H1 (cell line): Measurements from ENCODE around the gene CSF2RB. TPM values are rescaled to one million over a fixed set of nuclear protein-coding genes. Genes with fewer than 3 reads are reported as not detected.

Experiments used
- CTCF ChIA-PET: fragments of 300-600 bp; sonication (Branson Sonifier 250); formaldehyde crosslinking; loops from one replicate; lab custom pipeline; 2021; ENCODE audit not compliant: partially characterized antibody; lab: Charles Lee
- POLR2A ChIA-PET: fragments of 300-600 bp; sonication (Branson Sonifier 250); formaldehyde crosslinking; loops from one replicate; lab custom pipeline; 2021; ENCODE audit warnings: inconsistent platforms; ENCODE audit not compliant: partially characterized antibody; lab: Charles Lee
- DNase-seq, 2 experiments: peaks; one replicate each; pipeline versions ENCODE4 v3.0.0 to v3.0.0-alpha.2; 2010 to 2022; ENCODE audit warnings: low spot score in 2 of 2, low read depth in 1 of 2, mixed read lengths in 1 of 2
- FAIRE-seq: peaks from 2 replicates; lab custom pipeline; 2011; peaks lifted over from hg19 to GRCh38; lab: Jason Lieb, UNC
- H2AFZ ChIP-seq: 2 replicates; pipeline ENCODE4 v1.8.1; 2012; ENCODE audit warnings: low read length, inconsistent platforms
- H2AK5ac ChIP-seq: 2 replicates; pipeline ENCODE4 v1.6.1; 2013; ENCODE audit warnings: low read depth, low read length
- H2BK120ac ChIP-seq: replicated peaks from 2 replicates; pipeline ENCODE3; 2013; ENCODE audit warnings: low read depth, low read length, inconsistent platforms
- H2BK12ac ChIP-seq: 2 replicates; pipeline ENCODE4 v1.6.1; 2013; ENCODE audit warnings: low read depth, low read length
- H2BK15ac ChIP-seq: 2 replicates; pipeline ENCODE4 v1.6.1; 2013; ENCODE audit warnings: low read length
- H2BK20ac ChIP-seq: 2 replicates; pipeline ENCODE4 v1.6.1; 2013; ENCODE audit warnings: low read length
- H2BK5ac ChIP-seq: 2 replicates; pipeline ENCODE4 v1.6.1; 2013; ENCODE audit warnings: low read depth, low read length
- H3K14ac ChIP-seq: 2 replicates; pipeline ENCODE4 v1.6.1; 2013; ENCODE audit warnings: inconsistent platforms; ENCODE audit not compliant: insufficient read length
- H3K18ac ChIP-seq: 2 replicates; pipeline ENCODE4 v1.6.1; 2013; ENCODE audit warnings: low read length; ENCODE audit errors: extremely low read depth
- H3K23ac ChIP-seq: 2 replicates; pipeline ENCODE4 v1.6.1; 2013; ENCODE audit warnings: inconsistent platforms; ENCODE audit not compliant: insufficient read length
- H3K23me2 ChIP-seq: 2 replicates; pipeline ENCODE4 v1.6.1; 2013; ENCODE audit warnings: low read depth, low read length
- H3K27ac ChIP-seq: 2 replicates; pipeline ENCODE4 v1.6.1; 2011; ENCODE audit warnings: low read depth, low read length, inconsistent platforms
- H3K27me3 ChIP-seq, 4 experiments: replicated peaks in 1 of 4; 1 replicate in 1 of 4; 2 replicates in 3 of 4; pipeline versions ENCODE4 v1.6.1 to v1.8.1; 2011 to 2013; ENCODE audit warnings: low read length in 3 of 4, mild to moderate bottlenecking in 3 of 4, inconsistent platforms in 2 of 4, mixed read lengths in 2 of 4, moderate library complexity in 1 of 4; ENCODE audit not compliant: control insufficient read depth in 3 of 4, insufficient read depth in 3 of 4; ENCODE audit errors: extremely low read depth in 1 of 4
- H3K36me3 ChIP-seq, 4 experiments: 2 replicates each; pipeline versions ENCODE4 v1.6.1 to v1.8.1; 2011 to 2013; ENCODE audit warnings: mild to moderate bottlenecking in 4 of 4, low read length in 3 of 4, moderate library complexity in 2 of 4, control low read depth in 1 of 4, inconsistent platforms in 1 of 4; ENCODE audit not compliant: insufficient read depth in 4 of 4, control insufficient read depth in 2 of 4
- H3K4ac ChIP-seq: replicated peaks from 2 replicates; pipeline ENCODE3; 2013; ENCODE audit warnings: low read length, low read depth, mixed read lengths, inconsistent platforms; ENCODE audit not compliant: insufficient read length
- H3K4me1 ChIP-seq, 4 experiments: replicated peaks in 1 of 4; 1 replicate in 1 of 4; 2 replicates in 3 of 4; pipeline versions ENCODE4 v1.6.1 to v1.8.1; 2011 to 2013; ENCODE audit warnings: low read length in 3 of 4, inconsistent platforms in 2 of 4, mixed read lengths in 1 of 4; ENCODE audit not compliant: insufficient read depth in 4 of 4, control insufficient read depth in 3 of 4
- H3K4me2 ChIP-seq, 2 experiments: 2 replicates each; pipeline versions ENCODE4 v1.6.1 to v1.8.1; 2011 to 2013; ENCODE audit warnings: low read depth in 2 of 2, low read length in 2 of 2, control low read depth in 1 of 2, inconsistent platforms in 1 of 2, mild to moderate bottlenecking in 1 of 2; ENCODE audit not compliant: insufficient read depth in 1 of 2
- H3K4me3 ChIP-seq, 4 experiments: fragments of 200-600, 300-600 bp in 1 of 4; sonication (generic), shearing (Covaris generic), sonication (Bioruptor Twin) in 1 of 4; 2 replicates each; pipeline versions ENCODE4 v1.5.1 to v1.8.1; 2011 to 2016; ENCODE audit warnings: low read length in 4 of 4, low read depth in 3 of 4, control low read depth in 2 of 4, inconsistent platforms in 2 of 4, mild to moderate bottlenecking in 2 of 4, mixed read lengths in 1 of 4, moderate library complexity in 1 of 4; ENCODE audit not compliant: insufficient read depth in 2 of 4; ENCODE audit errors: extremely low read depth in 1 of 4
- H3K56ac ChIP-seq: replicated peaks from 2 replicates; pipeline ENCODE3; 2013; ENCODE audit warnings: low read depth, mild to moderate bottlenecking, mixed read lengths, low read length, inconsistent platforms; ENCODE audit not compliant: insufficient read length
- H3K79me1 ChIP-seq: 2 replicates; pipeline ENCODE4 v1.6.1; 2013; ENCODE audit warnings: low read depth, low read length, control low read depth
- H3K79me2 ChIP-seq, 2 experiments: 2 replicates each; pipeline versions ENCODE4 v1.6.1 to v1.8.1; 2012 to 2013; ENCODE audit warnings: low read length in 2 of 2, mild to moderate bottlenecking in 2 of 2, inconsistent platforms in 1 of 2; ENCODE audit not compliant: insufficient read depth in 2 of 2, control insufficient read depth in 1 of 2
- H3K9ac ChIP-seq, 4 experiments: replicated peaks in 1 of 4; 1 replicate in 1 of 4; 2 replicates in 3 of 4; pipeline versions ENCODE4 v1.6.1 to v1.8.1; 2011 to 2013; ENCODE audit warnings: low read depth in 3 of 4, low read length in 3 of 4, control low read depth in 2 of 4, mild to moderate bottlenecking in 2 of 4, moderate library complexity in 2 of 4, inconsistent platforms in 1 of 4; ENCODE audit errors: extremely low read depth in 1 of 4
- H3K9me3 ChIP-seq, 2 experiments: 2 replicates each; pipeline versions ENCODE4 v1.6.1 to v1.8.1; 2012 to 2013; ENCODE audit warnings: mild to moderate bottlenecking in 2 of 2, moderate library complexity in 2 of 2, control low read depth in 1 of 2, inconsistent platforms in 1 of 2, low read depth in 1 of 2, low read length in 1 of 2, mixed read lengths in 1 of 2; ENCODE audit not compliant: insufficient read depth in 2 of 2
- H4K20me1 ChIP-seq, 2 experiments: replicated peaks in 1 of 2; 2 replicates each; pipeline versions ENCODE3 to v1.8.1; 2011 to 2013; ENCODE audit warnings: inconsistent platforms in 2 of 2, low read length in 2 of 2, mild to moderate bottlenecking in 1 of 2; ENCODE audit not compliant: insufficient read depth in 2 of 2, control insufficient read depth in 1 of 2
- H4K5ac ChIP-seq: 2 replicates; pipeline ENCODE4 v1.6.1; 2013; ENCODE audit warnings: low read length, low read depth, mixed read lengths, inconsistent platforms; ENCODE audit not compliant: insufficient read length
- H4K8ac ChIP-seq: 2 replicates; pipeline ENCODE4 v1.8.0; 2013; ENCODE audit warnings: mild to moderate bottlenecking, moderate library complexity, low read length, inconsistent platforms; ENCODE audit not compliant: insufficient read depth; ENCODE audit errors: extremely low read depth
- H4K91ac ChIP-seq: replicated peaks from 2 replicates; pipeline ENCODE3; 2013; ENCODE audit warnings: low read length, mixed read lengths, inconsistent platforms; ENCODE audit not compliant: insufficient read length
- ASH2L ChIP-seq: fragments of 200-600, 300-600 bp; sonication (generic); IDR thresholded peaks from one replicate; pipeline ENCODE4 v1.7.1; 2017; ENCODE audit warnings: low read length
- ATF2 ChIP-seq: IDR thresholded peaks from 2 replicates; pipeline ENCODE4 v1.6.1; 2012; ENCODE audit warnings: low read length, inconsistent platforms
- FOSL1 ChIP-seq: IDR thresholded peaks from 2 replicates; pipeline ENCODE4 v1.6.1; 2011; ENCODE audit warnings: mild to moderate bottlenecking, low read depth, low read length, moderate library complexity; ENCODE audit not compliant: insufficient read depth
- MAX ChIP-seq: IDR thresholded peaks from 2 replicates; pipeline ENCODE4 v1.6.1; 2012; ENCODE audit warnings: inconsistent platforms
- RBBP5 ChIP-seq: IDR thresholded peaks from 2 replicates; pipeline ENCODE4 v1.7.1; 2012; ENCODE audit warnings: low read depth, mild to moderate bottlenecking, inconsistent platforms, low read length, moderate library complexity, borderline replicate concordance
- SIN3A ChIP-seq, 2 experiments: IDR thresholded peaks in 1 of 2; conservative IDR thresholded peaks in 1 of 2; 2 replicates each; pipeline ENCODE4 v1.6.1; 2011 to 2012; ENCODE audit warnings: low read length in 2 of 2, improper control_type of control experiment in 1 of 2, low read depth in 1 of 2, mild to moderate bottlenecking in 1 of 2
- SRF ChIP-seq: IDR thresholded peaks from 2 replicates; pipeline ENCODE4 v1.6.1; 2011; ENCODE audit warnings: mild to moderate bottlenecking, low read depth, low read length, moderate library complexity
- TCF12 ChIP-seq: IDR thresholded peaks from 2 replicates; pipeline ENCODE4 v1.6.1; 2011; ENCODE audit warnings: low read depth, mild to moderate bottlenecking, low read length
- YY1 ChIP-seq: IDR thresholded peaks from 2 replicates; pipeline ENCODE4 v1.6.1; 2011; ENCODE audit warnings: low read depth, mild to moderate bottlenecking, low read length
- WGBS, 2 experiments: shearing (Covaris generic) in 1 of 2; methylation state at CpG; one replicate each; pipeline versions ENCODE4 v1.1.6 to v1.1.7; 2013 to 2015; ENCODE audit warnings: low lambda C conversion rate in 2 of 2, mixed read lengths in 2 of 2, inconsistent platforms in 1 of 2, low coverage in 1 of 2, missing lambda C conversion rate in 1 of 2; ENCODE audit not compliant: insufficient replicate concordance in 2 of 2, insufficient coverage in 1 of 2, insufficient read length in 1 of 2; ENCODE audit errors: extremely low coverage in 1 of 2, missing lambda C conversion rate in 1 of 2; 5-methylcytosine and 5-hydroxymethylcytosine counted together
- polyA plus RNA-seq, 7 experiments: library from polyadenylated mRNA; depleted of rRNA in 3 of 7; stranded (reverse) in 5 of 7; unstranded in 2 of 7; fragments of >200 nt in 5 of 7; fragments of 200-250 nt in 2 of 7; gene quantifications; 1 replicate in 5 of 7; 2 replicates in 1 of 7; 4 replicates in 1 of 7; pipeline versions ENCODE4 v1.2.1 to v1.2.3, GENCODE V29; 2011 to 2013; ENCODE audit warnings: missing spikeins in 2 of 7, mixed read lengths in 2 of 7
- total RNA-seq: library from RNA; stranded (reverse); fragmentation: NEBNext Ultra II Directional; extraction: Animal tissue kit (Norgen Biotek cat#: 25700); gene quantifications from 2 replicates; pipeline ENCODE4 v1.2.1, GENCODE V29; 2021

The CSF2RB gene
- total and polyA plus RNA-seq, 2 of the 8 experiments (the other 6 are each of a cell fraction or from before 2014, with no cell fraction given) = not detected

DNA sequence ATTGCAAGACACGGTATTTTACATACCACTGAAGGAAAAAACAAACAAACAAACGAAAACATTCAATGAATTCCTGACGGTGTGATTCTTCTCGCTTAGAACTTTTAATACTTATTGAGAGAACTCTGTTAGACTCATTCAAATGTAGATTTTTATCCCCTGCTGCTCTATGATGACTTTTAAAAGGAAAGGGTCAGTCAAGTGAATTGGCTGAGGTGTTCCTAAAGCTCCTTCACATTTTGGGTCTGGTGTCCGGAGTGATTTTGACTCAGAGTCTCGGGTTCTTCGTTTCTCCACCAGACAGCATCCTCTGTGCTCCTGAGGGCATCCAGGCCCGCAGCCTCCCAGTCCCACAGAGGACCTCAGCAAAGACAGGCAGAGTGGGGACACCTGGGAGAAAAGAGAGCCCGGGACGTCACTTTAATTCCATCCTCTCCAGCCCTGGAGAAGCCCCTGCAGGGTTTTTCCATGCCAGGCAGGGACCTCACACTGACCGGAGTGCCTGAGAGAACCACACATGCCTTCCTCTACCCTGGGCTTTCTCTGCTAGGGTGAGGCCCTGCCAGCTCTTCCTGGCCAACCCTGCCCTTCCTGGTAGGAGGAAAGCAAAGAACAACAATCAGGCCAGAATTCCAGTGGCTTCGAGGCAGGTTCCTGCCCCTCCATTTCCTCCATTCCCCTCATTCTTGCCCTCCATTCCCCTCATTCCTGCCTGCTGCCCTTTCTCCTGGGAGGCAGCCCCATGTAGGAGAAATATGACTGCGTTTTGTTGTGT lies 1.4 kb upstream of the CSF2RB start:
- Histone ChIP-seq H4K5ac (no peak overlapping the region), H3K18ac (peak overlapping the region; percentile 21; the same call in 1 of the 2 replicates), H2BK5ac (no peak overlapping the region; the same call in 1 of the 2 replicates), H3K23ac (no peak overlapping the region), H2AK5ac (peak overlapping the region; percentile 54; the same call in 1 of the 2 replicates), H2BK12ac (peak overlapping the region; percentile 96), H3K4me2 (peak overlapping the region; percentile 55 to 59), H3K4me1 (peaks cover 4 to 15% (median 8%) of the 10 kb centered on the region in 4 experiments), H3K9me3 (no peaks in the 10 kb centered on the region), H2BK20ac (0 out of 2 replicates have a peak overlapping the region, but pooled peaks have one; percentile 82), H3K27ac (no peak overlapping the region), H3K23me2 (no peaks in the 10 kb centered on the region), H4K91ac (no peak overlapping the region), H2AFZ (no peak overlapping the region), H3K9ac (no peak overlapping the region; a peak in 1 of 7 replicates), H2BK15ac (no peak overlapping the region), H3K79me2 (no peaks in the 10 kb centered on the region), H2BK120ac (no peak overlapping the region), H3K36me3 (no peaks in the 10 kb centered on the region), H4K8ac (peak overlapping the region; percentile 87; the same call in 1 of the 2 replicates), H3K56ac (no peak overlapping the region), H3K79me1 (no peaks in the 10 kb centered on the region), H3K4me3 (peak overlapping the region in 2 of 4 experiments; percentile 1 to 32; a peak in 4 of 8 replicates), H3K4ac (no peak overlapping the region), H3K27me3 (peaks cover 10 to 48% (median 30%) of the 10 kb centered on the region in 4 experiments), H4K20me1 (no peaks in the 10 kb centered on the region), H3K14ac (no peak overlapping the region)
- peak; percentile 74 for FAIRE-seq
- ChIA-PET CTCF (interaction anchor here (0.6 to 1.9 kb wide), 6 partner anchors 12 to 1871 kb away, joined by 3 to 7 read pairs (median 4); no protein-coding TSS in a partner anchor), POLR2A (interaction anchor here (0.8 to 4.7 kb wide), 3 partner anchors 8 to 87 kb away, joined by 3 to 28 read pairs (median 3); no protein-coding TSS in a partner anchor)
- DNase-seq = no peak
- 27% methylated on average over 13 of the region's 13 CpGs; no CpG with 5 or more reads in 1 of the 2 experiments for WGBS, 2 experiments
- TF ChIP-seq RBBP5 (0 out of 2 replicates have a peak, but pooled peaks have one; percentile 60), TCF12 (no peak), MAX (no peak), SRF (no peak), SIN3A (conservative IDR thresholded peaks at IDR 0.05 in 1 of 2, IDR thresholded peaks at IDR 0.05 in 1 of 2; ENCODE audit: low read depth in 1 of 2, low read length in 2 of 2) (no peak), YY1 (no peak), FOSL1 (no peak), ATF2 (peak; percentile 66; the same call in 1 of the 2 replicates), ASH2L (no peak)
